Hepatocyte (in vitro differentiated cells): ENCODE data around the gene DAAM2. TPM values are rescaled to one million over a fixed set of nuclear protein-coding genes. Genes with fewer than 3 reads are reported as not detected.

ENCODE experiments used
- DNase-seq: peaks from one replicate; pipeline ENCODE4 v3.0.0-alpha.2; 2016; ENCODE audit warnings: low spot score
- H2AFZ ChIP-seq: fragments of 200-600 bp; sonication (generic); 2 replicates; pipeline ENCODE4 v1.6.0; 2016; ENCODE audit warnings: antibody characterized with exemption, mild to moderate bottlenecking
- H3K27ac ChIP-seq: fragments of 200-600 bp; sonication (generic); 2 replicates; pipeline ENCODE4 v1.5.1; 2016; ENCODE audit warnings: mild to moderate bottlenecking
- H3K27me3 ChIP-seq: fragments of 200-600 bp; sonication (generic); 2 replicates; pipeline ENCODE4 v1.6.1; 2016
- H3K36me3 ChIP-seq: fragments of 200-600 bp; sonication (generic); replicated peaks from 2 replicates; pipeline ENCODE4 v1.5.1; 2016; ENCODE audit warnings: low read depth; ENCODE audit not compliant: insufficient read depth
- H3K4me1 ChIP-seq: fragments of 200-600 bp; sonication (generic); 2 replicates; pipeline ENCODE4 v1.5.1; 2016; ENCODE audit warnings: mild to moderate bottlenecking, moderate library complexity; ENCODE audit not compliant: insufficient read depth
- H3K4me2 ChIP-seq: fragments of 200-600 bp; sonication (generic); 2 replicates; pipeline ENCODE4 v1.6.0; 2016
- H3K4me3 ChIP-seq: fragments of 200-600 bp; sonication (generic); 2 replicates; pipeline ENCODE4 v1.5.1; 2016; ENCODE audit warnings: mild to moderate bottlenecking
- H3K79me2 ChIP-seq: fragments of 200-600 bp; sonication (generic); 2 replicates; pipeline ENCODE4 v1.6.0; 2017; ENCODE audit warnings: mild to moderate bottlenecking
- H3K9me2 ChIP-seq: fragments of 200-600 bp; sonication (generic); replicated peaks from 2 replicates; pipeline ENCODE4 v1.6.0; 2017; ENCODE audit warnings: mild to moderate bottlenecking; ENCODE audit not compliant: insufficient read depth
- H3K9me3 ChIP-seq: fragments of 200-600 bp; sonication (generic); 2 replicates; pipeline ENCODE4 v1.5.1; 2016; ENCODE audit warnings: low read depth, mild to moderate bottlenecking
- H4K20me1 ChIP-seq: fragments of 200-600 bp; sonication (generic); 2 replicates; pipeline ENCODE4 v1.6.0; 2016; ENCODE audit warnings: mild to moderate bottlenecking; ENCODE audit not compliant: insufficient read depth, poor library complexity, severe bottlenecking
- EZH2 ChIP-seq: fragments of 200-600 bp; sonication (generic); IDR thresholded peaks from 2 replicates; pipeline ENCODE4 v1.6.1; 2016; ENCODE audit warnings: antibody characterized with exemption, mild to moderate bottlenecking, borderline replicate concordance
- EZH2phosphoT487 ChIP-seq: fragments of 200-600 bp; sonication (generic); IDR thresholded peaks from one replicate; pipeline ENCODE4 v1.6.1; 2018; ENCODE audit warnings: antibody characterized with exemption, mild to moderate bottlenecking, low read depth, moderate library complexity; ENCODE audit not compliant: unreplicated experiment, severe bottlenecking
- WGBS: methylation state at CpG from one replicate; pipeline ENCODE4 v1.1.6; 2016; ENCODE audit warnings: low lambda C conversion rate; ENCODE audit errors: missing lambda C conversion rate; 5-methylcytosine and 5-hydroxymethylcytosine counted together
- polyA plus RNA-seq: library from polyadenylated mRNA; unstranded; fragments of >200 nt; fragmentation: Nextera tagmentation; extraction: Ambion mirVana; gene quantifications from 2 replicates; pipeline ENCODE4 v1.2.1, GENCODE V29; 2016
- total RNA-seq: library from RNA; depleted of rRNA; stranded (reverse); fragments of >200 nt; gene quantifications from 2 replicates; pipeline ENCODE4 v1.2.3, GENCODE V29; 2014
- TF ChIP-seq, protein P1 (sequence below): fragments of 200-600 bp; sonication (generic); IDR thresholded peaks from 2 replicates; pipeline ENCODE4 v1.5.1; 2016; ENCODE audit warnings: antibody characterized with exemption, mild to moderate bottlenecking; ENCODE audit not compliant: poor library complexity

Gene DAAM2
- total and polyA plus RNA-seq, 2 experiments from 2014 or later: 11.7 to 15.1 TPM

GRCh38 chr6:39917329-39917728 lies 125.2 kb downstream of the DAAM2 start:
- H3K4me2 ChIP-seq: peak overlapping the region; percentile 38
- H3K9me2 ChIP-seq: no peaks in the 10 kb centered on the region

DNA sequence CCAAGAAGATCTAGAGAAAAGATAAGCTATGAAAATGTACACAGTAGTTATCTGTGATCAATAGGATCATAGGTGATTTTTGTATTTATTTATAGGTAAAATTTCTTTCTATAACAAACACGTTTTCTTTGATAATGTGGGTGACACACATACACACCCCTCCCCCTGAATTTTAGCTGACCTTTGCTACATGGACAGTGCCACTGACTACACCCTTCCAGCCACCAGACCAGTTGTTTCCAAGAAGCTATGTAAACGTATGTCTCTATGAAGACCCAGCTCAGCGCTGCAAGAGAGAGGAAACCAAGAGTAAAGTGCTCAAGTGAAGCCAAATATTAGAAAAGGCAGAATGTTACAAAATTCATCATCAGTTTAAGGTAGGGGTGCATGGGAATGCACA lies 125.8 kb downstream of the DAAM2 start:
- DNase-seq: no peak
- 49% methylated on average over 3 of the region's 3 CpGs for WGBS
- no peaks in the 10 kb centered on the region for H3K79me2 ChIP-seq

More at GRCh38 chr6:39917329-39917728, 125.2 kb downstream of the DAAM2 start:
- Histone ChIP-seq H3K9me3 (no peaks in the 10 kb centered on the region), H2AFZ (no peak overlapping the region), H3K27me3 (no peaks in the 10 kb centered on the region), H3K79me2 (no peaks in the 10 kb centered on the region), H3K36me3 (no peaks in the 10 kb centered on the region), H3K4me3 (no peak overlapping the region), H3K4me1 (peaks cover 19% of the 10 kb centered on the region), H4K20me1 (no peaks in the 10 kb centered on the region), H3K27ac (peak overlapping the region; percentile 44)
- TF ChIP-seq EZH2 (no peak), EZH2phosphoT487 (no peak)
- TF ChIP-seq, protein P1, sequence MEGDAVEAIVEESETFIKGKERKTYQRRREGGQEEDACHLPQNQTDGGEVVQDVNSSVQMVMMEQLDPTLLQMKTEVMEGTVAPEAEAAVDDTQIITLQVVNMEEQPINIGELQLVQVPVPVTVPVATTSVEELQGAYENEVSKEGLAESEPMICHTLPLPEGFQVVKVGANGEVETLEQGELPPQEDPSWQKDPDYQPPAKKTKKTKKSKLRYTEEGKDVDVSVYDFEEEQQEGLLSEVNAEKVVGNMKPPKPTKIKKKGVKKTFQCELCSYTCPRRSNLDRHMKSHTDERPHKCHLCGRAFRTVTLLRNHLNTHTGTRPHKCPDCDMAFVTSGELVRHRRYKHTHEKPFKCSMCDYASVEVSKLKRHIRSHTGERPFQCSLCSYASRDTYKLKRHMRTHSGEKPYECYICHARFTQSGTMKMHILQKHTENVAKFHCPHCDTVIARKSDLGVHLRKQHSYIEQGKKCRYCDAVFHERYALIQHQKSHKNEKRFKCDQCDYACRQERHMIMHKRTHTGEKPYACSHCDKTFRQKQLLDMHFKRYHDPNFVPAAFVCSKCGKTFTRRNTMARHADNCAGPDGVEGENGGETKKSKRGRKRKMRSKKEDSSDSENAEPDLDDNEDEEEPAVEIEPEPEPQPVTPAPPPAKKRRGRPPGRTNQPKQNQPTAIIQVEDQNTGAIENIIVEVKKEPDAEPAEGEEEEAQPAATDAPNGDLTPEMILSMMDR: no peak
- 71% methylated on average over 4 of the region's 4 CpGs for WGBS
- DNase-seq: no peak

DNA sequence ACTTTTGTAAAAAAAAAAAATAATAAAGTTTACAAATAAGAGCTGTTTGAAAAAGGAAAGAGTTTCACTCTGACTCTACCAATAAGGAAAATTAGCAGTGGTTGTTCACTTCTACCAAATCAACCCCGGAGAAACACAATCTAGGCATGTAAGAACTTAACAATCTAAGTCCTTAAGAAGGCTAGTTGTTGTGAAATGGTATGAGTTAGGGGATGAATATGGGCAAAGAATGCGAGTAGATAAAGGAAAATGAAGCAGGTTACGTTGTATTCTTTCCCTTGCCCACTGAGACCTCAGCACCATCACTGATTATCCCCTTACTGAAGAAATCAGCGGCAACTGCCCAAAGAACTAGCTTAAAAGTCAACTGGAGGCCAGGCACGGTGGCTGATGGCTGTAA lies 126.7 kb downstream of the DAAM2 start:
- WGBS: 87% methylated on average over 5 of the region's 5 CpGs
- TF ChIP-seq, protein P1: no peak
- TF ChIP-seq EZH2: no peak
- TF ChIP-seq EZH2phosphoT487: no peak
- Histone ChIP-seq H4K20me1 (no peaks in the 10 kb centered on the region), H3K36me3 (no peaks in the 10 kb centered on the region), H3K27ac (no peak overlapping the region), H2AFZ (no peak overlapping the region), H3K9me2 (no peaks in the 10 kb centered on the region), H3K4me3 (no peak overlapping the region), H3K4me1 (peaks cover 19% of the 10 kb centered on the region), H3K27me3 (no peaks in the 10 kb centered on the region), H3K79me2 (no peaks in the 10 kb centered on the region), H3K4me2 (peak overlapping the region; percentile 38), H3K9me3 (no peaks in the 10 kb centered on the region)
- no peak for DNase-seq

More for the DNA sequence above, 125.8 kb downstream of the DAAM2 start:
- no peaks in the 10 kb centered on the region for H3K9me2 ChIP-seq
- H3K4me2 ChIP-seq: peak overlapping the region; percentile 38
- H3K27me3 ChIP-seq: no peaks in the 10 kb centered on the region
- peak overlapping the region; percentile 44 for H3K27ac ChIP-seq
- H3K9me3 ChIP-seq: no peaks in the 10 kb centered on the region
- H2AFZ ChIP-seq: no peak overlapping the region
- peaks cover 19% of the 10 kb centered on the region for H3K4me1 ChIP-seq
- TF ChIP-seq EZH2phosphoT487 (no peak), EZH2 (no peak)
- TF ChIP-seq, protein P1: no peak
- H3K36me3 ChIP-seq: no peaks in the 10 kb centered on the region
- H3K4me3 ChIP-seq: no peak overlapping the region
- no peaks in the 10 kb centered on the region for H4K20me1 ChIP-seq

DNA sequence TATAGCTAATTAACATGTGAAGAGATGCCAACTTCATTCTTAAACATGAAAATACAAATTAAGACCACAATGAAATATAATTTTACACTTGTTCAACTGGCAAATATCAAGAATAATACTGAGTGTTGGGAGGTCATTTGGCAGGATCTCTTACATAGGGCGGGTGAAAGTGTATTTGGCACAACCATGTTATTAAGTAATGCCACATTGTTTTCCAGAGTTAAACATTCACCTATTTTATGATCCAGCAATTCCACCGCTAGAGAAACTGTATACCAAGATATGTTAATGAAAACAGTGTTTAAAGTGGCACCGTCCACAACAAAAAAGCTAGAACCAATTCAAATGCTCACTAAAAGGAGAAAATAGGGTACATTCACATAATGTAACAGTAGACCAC lies 128.0 kb downstream of the DAAM2 start:
- H3K4me2 ChIP-seq: no peak overlapping the region
- no peaks in the 10 kb centered on the region for H3K36me3 ChIP-seq
- H3K4me3 ChIP-seq: no peak overlapping the region
- H3K79me2 ChIP-seq: no peaks in the 10 kb centered on the region
- peaks cover 19% of the 10 kb centered on the region for H3K4me1 ChIP-seq
- H3K27me3 ChIP-seq: no peaks in the 10 kb centered on the region
- no peaks in the 10 kb centered on the region for H4K20me1 ChIP-seq
- no peaks in the 10 kb centered on the region for H3K9me2 ChIP-seq
- TF ChIP-seq, protein P1: no peak
- TF ChIP-seq EZH2phosphoT487 (no peak), EZH2 (no peak)
- H3K9me3 ChIP-seq: no peaks in the 10 kb centered on the region
- no peak overlapping the region for H3K27ac ChIP-seq
- DNase-seq: no peak
- no peak overlapping the region for H2AFZ ChIP-seq
- WGBS: 74% methylated on average over 3 of the region's 3 CpGs
